Ovary (tissue), 3 donors: Measurements from ENCODE around the gene SH3TC2.

Experiments
- EP300 ChIP-seq: sonication (generic); formaldehyde crosslinking; IDR thresholded peaks from one replicate; pipeline ENCODE4 v1.6.1; 2017; ENCODE audit warnings: antibody characterized with exemption
- POLR2A ChIP-seq: fragments of 450-650 bp; IDR thresholded peaks from one replicate; pipeline ENCODE4 v1.6.1; 2017; ENCODE audit warnings: antibody characterized with exemption, mild to moderate bottlenecking, moderate library complexity
- TF ChIP-seq, protein P1 (sequence below), 3 donors: fragments of 450-650 bp in 2 of 3; fragments of 200-600 bp in 1 of 3; IDR thresholded peaks; one replicate each; pipeline versions ENCODE4 v1.5.1 to v1.8.0; 2016 to 2022; ENCODE audit warnings: antibody characterized with exemption in 3 of 3, mild to moderate bottlenecking in 1 of 3
- donor health status: DM: no; HTN: no; CAD: no.

DNA sequence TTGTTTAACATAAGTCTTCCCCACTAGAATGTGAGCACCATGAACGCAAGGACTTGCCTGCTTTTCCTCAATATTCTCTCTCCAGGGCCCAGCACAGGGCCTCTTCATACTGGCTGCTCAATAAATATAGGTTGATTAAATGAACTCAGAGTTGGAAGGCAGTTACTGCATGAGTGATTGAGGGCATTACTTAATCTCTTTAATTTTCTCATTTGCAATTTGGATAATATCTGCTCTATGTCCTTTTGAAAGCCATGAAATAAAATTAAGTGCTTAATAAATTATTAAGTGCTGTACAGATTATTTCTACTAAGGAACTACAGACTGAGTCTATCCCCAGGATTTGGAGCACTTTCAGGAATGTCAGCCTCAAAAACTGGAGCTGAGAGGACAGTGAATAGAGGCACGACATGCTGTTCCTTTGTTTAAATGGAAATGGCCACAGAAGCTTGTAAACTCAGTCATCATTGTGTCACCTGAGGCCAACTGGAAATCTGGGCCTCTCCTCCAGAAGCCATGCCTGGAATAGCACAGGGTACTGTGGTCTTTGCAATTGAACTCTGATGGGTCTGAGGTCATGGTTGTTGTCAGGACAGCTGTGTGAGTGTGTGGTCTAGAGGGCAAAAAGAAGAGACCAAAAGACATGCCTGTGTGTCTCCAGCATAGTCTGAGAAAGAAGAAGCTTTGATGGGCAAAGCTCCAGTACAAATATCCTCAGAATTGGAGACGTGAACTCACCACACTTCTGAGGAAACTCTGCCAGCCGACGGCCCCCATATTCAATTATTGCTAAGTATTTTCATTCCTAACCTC, 86.1 kb downstream of the SH3TC2 start:
- TF ChIP-seq, protein P1, sequence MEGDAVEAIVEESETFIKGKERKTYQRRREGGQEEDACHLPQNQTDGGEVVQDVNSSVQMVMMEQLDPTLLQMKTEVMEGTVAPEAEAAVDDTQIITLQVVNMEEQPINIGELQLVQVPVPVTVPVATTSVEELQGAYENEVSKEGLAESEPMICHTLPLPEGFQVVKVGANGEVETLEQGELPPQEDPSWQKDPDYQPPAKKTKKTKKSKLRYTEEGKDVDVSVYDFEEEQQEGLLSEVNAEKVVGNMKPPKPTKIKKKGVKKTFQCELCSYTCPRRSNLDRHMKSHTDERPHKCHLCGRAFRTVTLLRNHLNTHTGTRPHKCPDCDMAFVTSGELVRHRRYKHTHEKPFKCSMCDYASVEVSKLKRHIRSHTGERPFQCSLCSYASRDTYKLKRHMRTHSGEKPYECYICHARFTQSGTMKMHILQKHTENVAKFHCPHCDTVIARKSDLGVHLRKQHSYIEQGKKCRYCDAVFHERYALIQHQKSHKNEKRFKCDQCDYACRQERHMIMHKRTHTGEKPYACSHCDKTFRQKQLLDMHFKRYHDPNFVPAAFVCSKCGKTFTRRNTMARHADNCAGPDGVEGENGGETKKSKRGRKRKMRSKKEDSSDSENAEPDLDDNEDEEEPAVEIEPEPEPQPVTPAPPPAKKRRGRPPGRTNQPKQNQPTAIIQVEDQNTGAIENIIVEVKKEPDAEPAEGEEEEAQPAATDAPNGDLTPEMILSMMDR (IDR thresholded peaks at IDR 0.05), result no peak
- TF ChIP-seq POLR2A (no peak), EP300 (no peak)
